Stimulated activated CD4-positive, alpha-beta T cell treated with anti-CD3 and anti-CD28 coated beads, Interleukin-4, amount 100 ng/mL, for 48 hours (primary cell): Measurements from ENCODE around the gene FOSL1.

Experiments
- DNase-seq, 2 donors: peaks; one replicate each; pipeline ENCODE4 v3.0.0-alpha.2; 2020; ENCODE audit warnings: low read depth in 2 of 2

Gene FOSL1

DNA sequence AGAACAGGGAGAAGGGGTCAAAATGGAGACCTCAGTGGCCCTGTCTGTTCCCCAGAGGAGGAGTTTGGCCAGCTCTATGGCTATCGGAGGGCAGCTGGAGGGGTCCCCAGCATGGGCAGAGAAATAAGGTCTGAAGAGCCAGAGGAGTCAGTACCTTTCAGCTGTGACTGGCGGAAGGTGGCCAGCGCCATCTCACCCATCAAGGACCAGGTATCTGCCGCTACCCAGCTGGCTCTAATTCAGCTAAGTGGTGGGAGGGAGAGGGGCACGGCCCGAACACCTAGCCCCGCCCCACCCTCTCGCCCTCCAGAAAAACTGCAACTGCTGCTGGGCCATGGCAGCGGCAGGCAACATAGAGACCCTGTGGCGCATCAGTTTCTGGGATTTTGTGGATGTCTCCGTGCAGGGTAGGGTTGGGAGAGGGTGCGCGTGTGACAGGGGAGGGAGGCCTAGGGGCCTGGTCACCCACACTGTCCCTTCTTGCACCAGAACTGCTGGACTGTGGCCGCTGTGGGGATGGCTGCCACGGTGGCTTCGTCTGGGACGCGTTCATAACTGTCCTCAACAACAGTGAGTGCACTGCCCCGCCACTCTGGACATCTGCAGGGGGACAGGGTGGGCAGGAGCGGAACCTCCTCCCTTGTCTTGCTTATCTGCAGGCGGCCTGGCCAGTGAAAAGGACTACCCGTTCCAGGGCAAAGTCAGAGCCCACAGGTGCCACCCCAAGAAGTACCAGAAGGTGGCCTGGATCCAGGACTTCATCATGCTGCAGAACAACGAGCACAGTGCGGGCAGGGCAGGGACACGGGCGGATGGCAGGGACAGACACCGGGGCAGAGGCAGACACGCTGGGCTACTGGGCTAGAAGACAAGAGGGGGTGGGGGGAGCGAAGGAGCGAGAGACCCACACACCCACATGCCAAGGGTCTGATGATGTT is 17.8 kb downstream of the FOSL1 start:
- no peak for DNase-seq

- no peak for DNase-seq
Measured at GRCh38 chr11:65880844-65881421, 19.3 kb downstream of the FOSL1 start.

DNA sequence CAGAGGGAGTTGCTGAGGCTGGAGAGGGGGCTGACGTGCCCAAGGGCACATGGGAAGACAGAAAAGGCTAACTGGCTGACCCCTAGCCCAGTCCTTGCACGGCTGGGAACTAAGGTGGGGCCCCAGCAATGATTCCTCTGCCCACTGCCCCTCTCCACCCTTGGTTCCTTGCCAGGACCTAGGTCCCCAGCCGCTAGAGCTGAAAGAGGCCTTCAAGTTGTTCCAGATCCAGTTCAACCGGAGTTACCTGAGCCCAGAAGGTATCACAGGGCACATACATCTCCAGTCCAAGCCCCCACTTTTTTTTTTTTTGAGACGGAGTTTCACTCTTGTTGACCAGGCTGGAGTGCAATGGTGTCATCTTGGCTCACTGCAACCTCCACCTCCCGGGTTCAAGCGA is 20.2 kb downstream of the FOSL1 start:
- DNase-seq, result no peak

DNA sequence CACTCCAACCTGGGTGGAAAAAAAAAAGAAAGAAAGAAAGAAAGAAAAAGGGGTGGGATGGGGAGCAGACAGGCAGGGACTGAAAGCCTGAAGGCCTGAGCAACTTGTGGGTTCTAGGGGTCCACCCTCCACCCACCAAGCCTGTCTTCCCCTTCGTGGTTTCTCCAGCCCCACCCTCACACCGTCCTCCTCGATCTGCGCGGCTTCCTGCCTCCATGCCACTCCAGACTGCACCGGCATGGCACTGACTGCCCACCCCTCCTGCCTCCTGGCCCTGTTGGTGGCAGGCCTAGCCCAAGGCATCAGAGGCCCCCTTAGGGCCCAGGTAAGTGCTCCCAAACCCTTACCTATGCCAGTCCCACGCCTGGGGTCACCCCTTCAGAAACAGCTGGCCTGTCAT is 20.6 kb downstream of the FOSL1 start, which contains the start of gene CTSW:
Gene CTSW, plus strand, starts transcription at position 221 of the 400 bp plus-strand sequence. Its CDS starts 18 bp downstream, at position 239.
- DNase-seq, result no peak

GRCh38 chr11:65873318-65874156 is 26.7 kb downstream of the FOSL1 start:
- DNase-seq, result peak; percentile 92 to 98

- DNase-seq, result no peak
Measured at GRCh38 chr11:65872586-65873317, 27.4 kb downstream of the FOSL1 start, which contains the start of gene EFEMP2. EFEMP2 (minus strand) TSS chr11:65872800; CDS start chr11:65872354, 446 bp downstream.

DNA sequence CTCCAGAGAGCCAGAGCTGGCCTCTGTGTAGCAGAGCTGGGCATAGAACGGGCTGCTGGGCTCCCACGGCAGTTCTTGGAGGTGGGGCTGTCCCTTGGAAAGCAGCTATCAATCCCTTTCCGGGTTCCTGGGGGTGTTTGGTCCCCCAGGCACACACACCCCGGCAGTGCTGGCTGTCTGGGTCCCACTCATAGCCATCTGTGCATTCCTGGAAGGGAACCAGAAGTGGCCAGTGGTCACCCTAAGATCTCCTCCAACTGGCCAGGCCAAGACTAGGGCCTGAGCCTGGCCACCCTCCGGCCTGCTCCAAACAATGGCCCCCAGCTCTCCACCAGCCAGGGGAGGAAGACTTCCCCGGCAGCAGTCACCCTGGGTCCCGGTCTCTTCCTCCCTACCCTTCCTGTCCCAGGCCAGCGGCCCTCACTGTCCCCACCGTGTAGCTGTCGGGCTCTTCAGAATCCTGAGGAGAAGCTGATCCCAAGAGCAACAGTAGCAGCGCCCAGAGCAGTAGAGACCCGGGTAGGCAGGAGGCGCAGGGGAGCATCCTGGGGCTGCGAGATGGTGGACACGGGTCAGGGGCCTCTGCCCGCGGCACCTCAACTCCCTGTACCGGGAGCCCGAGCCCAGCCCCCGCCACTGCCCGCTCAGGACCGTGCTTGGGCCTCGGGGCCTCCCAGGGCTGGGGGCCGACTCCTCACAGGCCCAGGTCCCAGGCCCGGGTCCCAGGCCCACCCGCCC is 28.2 kb downstream of the FOSL1 start:
- no peak for DNase-seq

- no peak for DNase-seq
Measured at GRCh38 chr11:65870706-65871681, 29.2 kb downstream of the FOSL1 start.

- no peak for DNase-seq
Measured at GRCh38 chr11:65870307-65870658, 29.9 kb downstream of the FOSL1 start.

- no peak for DNase-seq
Measured at GRCh38 chr11:65869643-65870306, 30.4 kb downstream of the FOSL1 start.

DNA sequence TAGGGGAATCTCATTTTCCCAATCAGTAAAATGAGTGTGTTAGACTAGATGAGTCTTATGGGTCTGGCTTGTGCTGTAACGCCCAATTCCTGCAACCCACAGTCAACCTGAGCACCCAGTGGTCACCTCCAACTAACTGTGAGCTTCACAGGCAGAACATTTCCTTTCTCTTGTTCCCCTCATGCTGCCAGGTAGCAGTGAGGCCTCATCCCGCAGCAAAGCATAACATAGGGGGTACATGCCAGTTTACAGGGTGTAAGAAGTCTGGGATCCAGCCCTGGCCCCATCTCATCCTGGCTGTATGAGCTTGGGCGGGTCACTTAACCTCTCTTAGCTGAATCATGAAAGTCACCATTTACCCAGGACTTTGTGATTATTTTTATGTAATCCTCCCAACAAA is 31.3 kb downstream of the FOSL1 start:
- no peak for DNase-seq

DNA sequence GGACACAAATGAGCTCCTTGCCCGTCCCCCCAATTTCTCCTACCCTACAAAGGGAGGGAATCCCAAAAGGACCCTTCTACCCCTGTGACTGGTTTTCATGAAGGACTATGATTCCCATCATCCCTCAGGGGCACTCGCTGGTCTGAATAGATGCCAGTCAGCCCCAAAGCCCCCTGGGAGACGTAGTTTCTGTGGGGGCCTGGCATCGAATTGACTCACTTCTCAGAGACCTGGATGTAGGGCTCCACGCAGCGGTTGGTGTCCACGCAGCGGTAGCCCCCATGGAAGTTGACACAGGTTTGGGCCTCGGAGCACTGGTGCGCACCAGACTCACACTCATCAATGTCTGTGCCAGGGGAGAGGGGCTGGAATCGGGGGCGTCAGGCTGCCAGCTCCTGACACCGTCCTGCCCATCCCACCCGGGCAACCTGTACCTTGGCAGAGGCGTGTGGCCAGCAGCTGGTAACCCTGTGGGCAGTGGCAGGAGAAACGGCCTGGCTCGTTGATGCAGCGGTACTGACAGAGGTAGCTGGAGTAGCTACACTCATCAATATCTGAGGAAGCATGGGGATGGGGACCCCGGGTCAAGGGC is 32.0 kb downstream of the FOSL1 start:
- DNase-seq, result no peak

GRCh38 chr11:65867284-65868071 is 32.7 kb downstream of the FOSL1 start:
- DNase-seq, result no peak

GRCh38 chr11:65866509-65867283 is 33.5 kb downstream of the FOSL1 start:
- DNase-seq, result no peak

- DNase-seq, result no peak
Measured at GRCh38 chr11:65865550-65866172, 34.5 kb downstream of the FOSL1 start.

GRCh38 chr11:65864706-65865471 is 35.3 kb downstream of the FOSL1 start:
- DNase-seq, result no peak
